ENCODE measurements around the gene IL4.

IL4 gene

DNA sequence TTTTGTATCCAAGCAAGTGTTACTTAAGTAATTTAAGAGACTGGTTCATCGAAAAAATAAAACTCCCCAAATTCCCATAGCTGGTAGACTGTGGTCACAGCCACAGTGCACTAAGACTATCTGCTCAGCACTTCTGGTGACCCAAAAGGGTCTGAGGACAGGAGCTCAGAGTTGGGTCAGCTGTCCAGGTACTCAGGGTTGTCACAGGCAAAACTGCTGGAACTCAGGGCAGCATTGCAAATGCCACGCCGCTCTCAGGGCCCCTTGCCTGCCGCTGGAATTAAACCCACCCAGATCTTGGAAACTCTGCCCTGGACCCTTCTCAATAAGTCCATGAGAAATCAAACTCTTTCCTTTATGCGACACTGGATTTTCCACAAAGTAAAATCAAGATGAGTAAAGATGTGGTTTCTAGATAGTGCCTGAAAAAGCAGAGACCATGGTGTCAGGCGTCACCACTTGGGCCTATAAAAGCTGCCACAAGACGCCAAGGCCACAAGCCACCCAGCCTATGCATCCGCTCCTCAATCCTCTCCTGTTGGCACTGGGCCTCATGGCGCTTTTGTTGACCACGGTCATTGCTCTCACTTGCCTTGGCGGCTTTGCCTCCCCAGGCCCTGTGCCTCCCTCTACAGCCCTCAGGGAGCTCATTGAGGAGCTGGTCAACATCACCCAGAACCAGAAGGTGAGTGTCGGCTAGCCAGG, 16.0 kb upstream of the IL4 start, which contains the start of gene IL13:
TSS of gene IL13 (plus strand) at position 498 of the 705 bp plus-strand sequence. CDS start at position 512, 14 bp downstream.
- TF ChIP-seq, protein P1, sequence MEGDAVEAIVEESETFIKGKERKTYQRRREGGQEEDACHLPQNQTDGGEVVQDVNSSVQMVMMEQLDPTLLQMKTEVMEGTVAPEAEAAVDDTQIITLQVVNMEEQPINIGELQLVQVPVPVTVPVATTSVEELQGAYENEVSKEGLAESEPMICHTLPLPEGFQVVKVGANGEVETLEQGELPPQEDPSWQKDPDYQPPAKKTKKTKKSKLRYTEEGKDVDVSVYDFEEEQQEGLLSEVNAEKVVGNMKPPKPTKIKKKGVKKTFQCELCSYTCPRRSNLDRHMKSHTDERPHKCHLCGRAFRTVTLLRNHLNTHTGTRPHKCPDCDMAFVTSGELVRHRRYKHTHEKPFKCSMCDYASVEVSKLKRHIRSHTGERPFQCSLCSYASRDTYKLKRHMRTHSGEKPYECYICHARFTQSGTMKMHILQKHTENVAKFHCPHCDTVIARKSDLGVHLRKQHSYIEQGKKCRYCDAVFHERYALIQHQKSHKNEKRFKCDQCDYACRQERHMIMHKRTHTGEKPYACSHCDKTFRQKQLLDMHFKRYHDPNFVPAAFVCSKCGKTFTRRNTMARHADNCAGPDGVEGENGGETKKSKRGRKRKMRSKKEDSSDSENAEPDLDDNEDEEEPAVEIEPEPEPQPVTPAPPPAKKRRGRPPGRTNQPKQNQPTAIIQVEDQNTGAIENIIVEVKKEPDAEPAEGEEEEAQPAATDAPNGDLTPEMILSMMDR (IDR thresholded peaks at IDR 0.05; ENCODE audit: poor library complexity, severe bottlenecking) = no peak
- Histone ChIP-seq H3K4me1 (ENCODE audit: insufficient read depth, poor library complexity, severe bottlenecking) (no peaks in the 10 kb centered on the region), H3K27me3 (ENCODE audit: insufficient read depth, poor library complexity, severe bottlenecking) (peaks cover 6% of the 10 kb centered on the region), H3K4me3 (ENCODE audit: severe bottlenecking) (no peak within 1 kb of the TSS), H3K27ac (ENCODE audit: poor library complexity, severe bottlenecking) (no peak within 1 kb of the TSS), H3K9me3 (ENCODE audit: severe bottlenecking) (no peaks in the 10 kb centered on the region), H3K36me3 (ENCODE audit: low read depth) (no peaks in the 10 kb centered on the region)
- ATAC-seq (ENCODE audit: low read depth) (no peak), DNase-seq (ENCODE audit: low spot score) (no peak)

DNA sequence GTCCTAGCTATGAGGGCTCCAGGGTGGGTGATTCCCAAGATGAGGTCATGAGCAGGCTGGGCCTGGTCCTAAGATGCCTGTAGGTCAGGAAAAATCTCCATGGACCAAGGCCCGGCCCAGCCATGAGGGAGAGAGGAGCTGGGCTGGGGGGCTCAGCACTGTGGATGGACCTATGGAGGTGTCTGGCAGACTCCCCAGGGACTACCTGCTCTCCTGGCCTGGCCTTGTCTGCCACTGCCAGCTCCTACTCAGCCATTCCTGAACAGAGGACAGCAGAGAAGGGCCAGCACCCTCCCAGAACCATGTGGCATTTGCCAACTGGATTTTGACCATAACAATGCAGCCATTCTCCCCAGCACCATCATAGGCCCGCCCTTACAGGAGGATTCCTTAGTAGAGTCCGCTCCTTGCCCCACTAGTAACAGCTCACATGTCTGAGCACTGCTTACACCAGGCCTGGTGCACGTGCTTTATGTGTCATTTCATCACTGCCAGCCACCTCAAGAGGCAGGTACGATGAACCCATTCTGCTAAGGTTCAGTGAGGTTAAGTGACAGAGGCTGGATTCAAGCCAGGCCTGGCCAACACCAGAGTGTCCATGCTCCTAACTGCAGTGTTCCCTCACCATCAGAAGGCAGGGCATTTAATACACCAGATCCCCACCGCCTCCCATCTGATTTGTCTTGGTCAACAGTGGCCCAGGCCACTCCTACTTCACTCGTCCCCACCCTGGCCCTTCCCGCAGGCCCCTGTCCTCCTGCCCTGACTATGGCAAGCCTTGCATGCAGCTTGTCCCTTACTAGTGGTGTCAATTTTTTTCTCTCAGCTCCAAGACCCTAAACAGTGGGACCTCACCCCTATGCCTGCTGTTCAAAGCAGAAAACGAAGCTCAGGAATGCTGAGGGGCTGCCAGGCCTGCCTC, 15.1 kb upstream of the IL4 start:
- no peaks in the 10 kb centered on the region for H3K4me1 ChIP-seq (ENCODE audit: insufficient read depth, poor library complexity, severe bottlenecking)
- peaks cover 6% of the 10 kb centered on the region for H3K27me3 ChIP-seq (ENCODE audit: insufficient read depth, poor library complexity, severe bottlenecking)
- no peaks in the 10 kb centered on the region for H3K9me3 ChIP-seq (ENCODE audit: severe bottlenecking)
- H3K36me3 ChIP-seq (ENCODE audit: low read depth) = no peaks in the 10 kb centered on the region
- H3K27ac ChIP-seq (ENCODE audit: poor library complexity, severe bottlenecking) = no peak overlapping the region
- no peak overlapping the region for H3K4me3 ChIP-seq (ENCODE audit: severe bottlenecking)
- TF ChIP-seq, protein P1 (IDR thresholded peaks at IDR 0.05; ENCODE audit: poor library complexity, severe bottlenecking) = no peak
- ATAC-seq (ENCODE audit: low read depth) = no peak
- no peak for DNase-seq (ENCODE audit: low spot score)

DNA sequence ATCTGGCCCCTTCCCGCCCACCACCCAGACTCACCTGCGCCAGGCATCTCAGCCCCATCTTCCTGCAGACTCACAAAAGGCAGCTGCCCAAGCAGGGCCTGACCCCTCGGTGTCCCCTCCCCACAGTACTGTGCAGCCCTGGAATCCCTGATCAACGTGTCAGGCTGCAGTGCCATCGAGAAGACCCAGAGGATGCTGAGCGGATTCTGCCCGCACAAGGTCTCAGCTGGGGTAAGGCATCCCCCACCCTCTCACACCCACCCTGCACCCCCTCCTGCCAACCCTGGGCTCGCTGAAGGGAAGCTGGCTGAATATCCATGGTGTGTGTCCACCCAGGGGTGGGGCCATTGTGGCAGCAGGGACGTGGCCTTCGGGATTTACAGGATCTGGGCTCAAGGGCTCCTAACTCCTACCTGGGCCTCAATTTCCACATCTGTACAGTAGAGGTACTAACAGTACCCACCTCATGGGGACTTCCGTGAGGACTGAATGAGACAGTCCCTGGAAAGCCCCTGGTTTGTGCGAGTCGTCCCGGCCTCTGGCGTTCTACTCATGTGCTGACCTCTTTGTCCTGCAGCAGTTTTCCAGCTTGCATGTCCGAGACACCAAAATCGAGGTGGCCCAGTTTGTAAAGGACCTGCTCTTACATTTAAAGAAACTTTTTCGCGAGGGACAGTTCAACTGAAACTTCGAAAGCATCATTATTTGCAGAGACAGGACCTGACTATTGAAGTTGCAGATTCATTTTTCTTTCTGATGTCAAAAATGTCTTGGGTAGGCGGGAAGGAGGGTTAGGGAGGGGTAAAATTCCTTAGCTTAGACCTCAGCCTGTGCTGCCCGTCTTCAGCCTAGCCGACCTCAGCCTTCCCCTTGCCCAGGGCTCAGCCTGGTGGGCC, 13.9 kb upstream of the IL4 start:
- Histone ChIP-seq H3K36me3 (ENCODE audit: low read depth) (no peaks in the 10 kb centered on the region), H3K27me3 (ENCODE audit: insufficient read depth, poor library complexity, severe bottlenecking) (peaks cover 6% of the 10 kb centered on the region), H3K4me3 (ENCODE audit: severe bottlenecking) (no peak overlapping the region), H3K9me3 (ENCODE audit: severe bottlenecking) (no peaks in the 10 kb centered on the region), H3K4me1 (ENCODE audit: insufficient read depth, poor library complexity, severe bottlenecking) (no peaks in the 10 kb centered on the region), H3K27ac (ENCODE audit: poor library complexity, severe bottlenecking) (no peak overlapping the region)
- TF ChIP-seq, protein P1 (IDR thresholded peaks at IDR 0.05; ENCODE audit: poor library complexity, severe bottlenecking) = no peak
- DNase-seq (ENCODE audit: low spot score) = no peak
- no peak for ATAC-seq (ENCODE audit: low read depth)

DNA sequence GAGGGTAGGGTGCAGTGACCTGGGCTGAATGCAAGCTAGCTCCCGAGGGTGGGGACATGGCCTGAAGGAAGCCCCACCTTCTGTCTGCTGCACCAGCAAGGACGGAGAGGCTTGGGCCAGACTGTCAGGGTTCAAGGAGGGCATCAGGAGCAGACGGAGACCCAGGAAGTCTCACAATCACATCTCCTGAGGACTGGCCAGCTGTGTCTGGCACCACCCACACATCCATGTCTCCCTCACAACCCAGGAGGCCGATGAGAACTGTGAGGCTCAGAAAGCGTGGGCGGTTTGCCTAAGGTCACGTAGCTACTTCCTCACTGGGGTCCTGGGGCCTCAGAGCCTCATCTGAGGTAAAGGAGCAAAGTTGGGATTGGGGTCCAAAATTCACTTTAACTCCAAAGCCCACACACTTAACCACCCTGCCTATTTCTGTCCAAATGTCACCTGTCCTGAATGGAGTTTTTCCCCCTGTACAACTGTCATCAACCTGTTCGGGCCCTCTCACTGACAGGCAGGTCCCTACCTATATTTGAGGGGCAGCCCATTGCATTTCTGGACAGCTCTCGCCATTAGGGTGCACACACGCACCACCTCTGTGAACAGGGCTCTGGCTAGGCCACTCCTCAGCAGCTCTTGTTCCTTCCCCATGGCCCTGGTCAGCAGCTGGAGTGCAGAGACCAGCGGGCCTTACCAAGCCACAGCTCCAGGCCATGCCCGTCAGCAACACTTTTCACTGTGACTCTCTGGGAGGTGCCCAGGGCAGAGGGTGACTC, 12.4 kb upstream of the IL4 start:
- TF ChIP-seq, protein P1 (IDR thresholded peaks at IDR 0.05; ENCODE audit: poor library complexity, severe bottlenecking) = peak; percentile 27
- Histone ChIP-seq H3K27me3 (ENCODE audit: insufficient read depth, poor library complexity, severe bottlenecking) (no peaks in the 10 kb centered on the region), H3K36me3 (ENCODE audit: low read depth) (no peaks in the 10 kb centered on the region), H3K27ac (ENCODE audit: poor library complexity, severe bottlenecking) (no peak overlapping the region), H3K4me1 (ENCODE audit: insufficient read depth, poor library complexity, severe bottlenecking) (no peaks in the 10 kb centered on the region), H3K9me3 (ENCODE audit: severe bottlenecking) (no peaks in the 10 kb centered on the region), H3K4me3 (ENCODE audit: severe bottlenecking) (no peak overlapping the region)
- peak; percentile 24; the same call in 1 of the 3 replicates for ATAC-seq (ENCODE audit: low read depth)
- no peak for DNase-seq (ENCODE audit: low spot score)

All from RWPE2 (cell line).